OCI-LY3 (cell line): ENCODE measurements around the gene TANC1.

Source experiments
- H2AFZ ChIP-seq: fragments of 200-600, 300-600 bp; shearing (Covaris generic); 2 replicates; pipeline ENCODE4 v1.6.0; 2014; ENCODE audit warnings: antibody characterized with exemption, low read depth, low read length
- H3K27ac ChIP-seq: fragments of 200-600, 300-600 bp; sonication (generic); 2 replicates; pipeline ENCODE4 v1.5.1; 2014; ENCODE audit warnings: mild to moderate bottlenecking, low read length, moderate library complexity, mixed read lengths
- H3K27me3 ChIP-seq: fragments of 200-600, 300-600 bp; sonication (generic); 2 replicates; pipeline ENCODE4 v1.6.1; 2014; ENCODE audit warnings: low read depth, low read length, mixed read lengths
- H3K36me3 ChIP-seq: fragments of 200-600, 300-600 bp; sonication (generic); replicated peaks from 2 replicates; pipeline ENCODE3; 2014; ENCODE audit warnings: low read depth, low read length, mixed read lengths
- H3K4me1 ChIP-seq: fragments of 300-600, 200-600 bp; sonication (generic); 2 replicates; pipeline ENCODE4 v1.6.1; 2014; ENCODE audit warnings: low read length, mixed read lengths
- H3K4me2 ChIP-seq: fragments of 200-600, 300-600 bp; sonication (generic); 2 replicates; pipeline ENCODE4 v1.6.1; 2014; ENCODE audit warnings: low read length, mixed read lengths
- H3K4me3 ChIP-seq: fragments of 300-600, 200-600 bp; sonication (generic); 2 replicates; pipeline ENCODE4 v1.5.1; 2014; ENCODE audit warnings: antibody characterized with exemption, mild to moderate bottlenecking, low read length, moderate library complexity
- H3K79me2 ChIP-seq: fragments of 300-600, 200-600 bp; shearing (Covaris generic); 2 replicates; pipeline ENCODE4 v1.6.1; 2014; ENCODE audit warnings: mild to moderate bottlenecking, low read length, mixed read lengths
- H3K9ac ChIP-seq: fragments of 300-600, 200-600 bp; shearing (Covaris generic); 2 replicates; pipeline ENCODE4 v1.6.0; 2014; ENCODE audit warnings: mild to moderate bottlenecking, low read length, moderate library complexity
- H3K9me3 ChIP-seq: fragments of 200-600, 300-600 bp; shearing (Covaris generic); 2 replicates; pipeline ENCODE4 v1.6.1; 2014; ENCODE audit warnings: low read length, mixed read lengths; ENCODE audit not compliant: insufficient read depth
- H4K20me1 ChIP-seq: fragments of 200-600, 300-600 bp; sonication (generic); 2 replicates; pipeline ENCODE4 v1.6.1; 2016; ENCODE audit warnings: low read length, mixed read lengths; ENCODE audit not compliant: insufficient read depth
- EZH2phosphoT487 ChIP-seq: fragments of 200-600 bp; shearing (Covaris generic); IDR thresholded peaks from 2 replicates; pipeline ENCODE4 v1.6.1; 2018; ENCODE audit warnings: antibody characterized with exemption, mixed run types, low read depth
- TF ChIP-seq, protein P1 (sequence below): fragments of 200-600, 300-600 bp; sonication (generic); IDR thresholded peaks from 2 replicates; pipeline ENCODE4 v1.5.1; 2014; ENCODE audit warnings: antibody characterized with exemption, low read length, low read depth

Gene TANC1

DNA sequence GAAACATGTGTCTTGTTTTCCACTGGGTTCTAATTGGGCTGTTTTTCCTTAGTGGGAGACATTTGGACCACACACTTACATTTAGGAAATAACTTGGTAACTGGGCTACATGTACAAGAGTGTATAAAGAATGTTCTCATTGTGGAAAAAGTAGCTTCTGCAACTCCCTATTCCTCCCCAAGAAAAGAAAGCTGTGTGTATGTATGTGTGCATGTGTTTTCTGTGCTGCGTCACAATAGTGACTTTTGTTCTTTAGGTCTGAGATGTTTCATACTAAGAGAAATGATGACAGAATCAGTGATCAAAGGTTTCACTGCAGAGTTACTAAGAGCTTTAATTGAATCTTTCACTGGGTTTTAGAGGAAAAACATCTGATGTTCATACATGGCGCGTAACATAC is 82.7 kb downstream of the TANC1 start:
- Histone ChIP-seq H3K4me2 (no peak overlapping the region), H2AFZ (no peak overlapping the region), H3K9ac (no peak overlapping the region), H3K4me3 (no peak overlapping the region), H3K9me3 (no peaks in the 10 kb centered on the region), H3K27ac (no peak overlapping the region), H4K20me1 (no peaks in the 10 kb centered on the region), H3K36me3 (no peaks in the 10 kb centered on the region), H3K27me3 (no peaks in the 10 kb centered on the region), H3K4me1 (no peaks in the 10 kb centered on the region), H3K79me2 (no peaks in the 10 kb centered on the region)
- TF ChIP-seq EZH2phosphoT487, result no peak
- TF ChIP-seq, protein P1, sequence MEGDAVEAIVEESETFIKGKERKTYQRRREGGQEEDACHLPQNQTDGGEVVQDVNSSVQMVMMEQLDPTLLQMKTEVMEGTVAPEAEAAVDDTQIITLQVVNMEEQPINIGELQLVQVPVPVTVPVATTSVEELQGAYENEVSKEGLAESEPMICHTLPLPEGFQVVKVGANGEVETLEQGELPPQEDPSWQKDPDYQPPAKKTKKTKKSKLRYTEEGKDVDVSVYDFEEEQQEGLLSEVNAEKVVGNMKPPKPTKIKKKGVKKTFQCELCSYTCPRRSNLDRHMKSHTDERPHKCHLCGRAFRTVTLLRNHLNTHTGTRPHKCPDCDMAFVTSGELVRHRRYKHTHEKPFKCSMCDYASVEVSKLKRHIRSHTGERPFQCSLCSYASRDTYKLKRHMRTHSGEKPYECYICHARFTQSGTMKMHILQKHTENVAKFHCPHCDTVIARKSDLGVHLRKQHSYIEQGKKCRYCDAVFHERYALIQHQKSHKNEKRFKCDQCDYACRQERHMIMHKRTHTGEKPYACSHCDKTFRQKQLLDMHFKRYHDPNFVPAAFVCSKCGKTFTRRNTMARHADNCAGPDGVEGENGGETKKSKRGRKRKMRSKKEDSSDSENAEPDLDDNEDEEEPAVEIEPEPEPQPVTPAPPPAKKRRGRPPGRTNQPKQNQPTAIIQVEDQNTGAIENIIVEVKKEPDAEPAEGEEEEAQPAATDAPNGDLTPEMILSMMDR, result no peak

DNA sequence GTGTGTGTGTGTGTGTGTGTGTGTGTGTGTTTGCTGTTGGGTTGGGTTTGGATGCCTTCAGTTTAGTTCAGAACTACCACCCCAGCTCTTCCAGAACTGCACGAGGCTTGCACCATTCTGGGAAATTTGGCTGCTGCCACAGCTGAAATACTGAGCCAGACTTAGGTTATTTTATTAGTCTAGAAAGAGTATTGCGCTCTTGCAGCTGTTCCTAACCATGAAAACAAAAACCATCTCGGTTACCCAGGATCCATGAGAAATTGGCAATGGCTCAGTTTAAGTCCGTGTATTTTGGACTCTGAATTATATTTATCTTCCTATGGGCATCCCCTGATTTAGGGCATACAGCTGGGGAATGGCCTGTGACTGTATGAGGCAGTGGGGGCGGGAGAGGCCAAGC is 83.2 kb downstream of the TANC1 start:
- no peaks in the 10 kb centered on the region for H3K79me2 ChIP-seq
- no peak overlapping the region for H2AFZ ChIP-seq
- H3K4me1 ChIP-seq, result no peaks in the 10 kb centered on the region
- no peak overlapping the region for H3K9ac ChIP-seq
- no peaks in the 10 kb centered on the region for H4K20me1 ChIP-seq
- H3K36me3 ChIP-seq, result no peaks in the 10 kb centered on the region
- H3K27ac ChIP-seq, result no peak overlapping the region
- no peak overlapping the region for H3K4me2 ChIP-seq
- no peaks in the 10 kb centered on the region for H3K9me3 ChIP-seq
- no peaks in the 10 kb centered on the region for H3K27me3 ChIP-seq
- no peak overlapping the region for H3K4me3 ChIP-seq
- TF ChIP-seq, protein P1, result no peak
- no peak for TF ChIP-seq EZH2phosphoT487

DNA sequence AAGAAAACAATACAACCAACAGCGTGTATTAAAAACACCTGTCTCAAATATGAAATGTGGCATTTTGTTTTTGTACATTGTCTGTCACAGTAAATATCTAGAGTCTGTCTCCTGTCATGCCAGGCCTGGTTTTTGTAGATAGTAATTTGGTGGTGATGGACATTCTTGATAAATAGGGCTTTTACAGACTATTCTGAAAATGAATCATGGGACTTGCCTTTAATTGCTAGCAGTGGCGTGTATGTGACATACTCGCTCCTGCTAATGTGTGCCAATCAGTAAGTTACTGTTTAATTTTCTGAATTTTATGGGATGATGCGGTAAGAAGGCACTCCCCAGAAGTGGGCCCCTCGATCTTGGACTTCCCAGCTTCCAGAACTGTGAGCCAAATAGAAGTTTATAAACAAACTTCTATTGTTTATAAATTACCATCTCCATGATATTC is 83.7 kb downstream of the TANC1 start:
- Histone ChIP-seq H3K9ac (no peak overlapping the region), H3K4me3 (no peak overlapping the region), H3K79me2 (no peaks in the 10 kb centered on the region), H3K36me3 (no peaks in the 10 kb centered on the region), H3K4me2 (no peak overlapping the region), H3K27ac (no peak overlapping the region), H3K9me3 (no peaks in the 10 kb centered on the region), H4K20me1 (no peaks in the 10 kb centered on the region), H3K4me1 (no peaks in the 10 kb centered on the region), H3K27me3 (no peaks in the 10 kb centered on the region), H2AFZ (no peak overlapping the region)
- TF ChIP-seq, protein P1, result no peak
- TF ChIP-seq EZH2phosphoT487, result no peak

DNA sequence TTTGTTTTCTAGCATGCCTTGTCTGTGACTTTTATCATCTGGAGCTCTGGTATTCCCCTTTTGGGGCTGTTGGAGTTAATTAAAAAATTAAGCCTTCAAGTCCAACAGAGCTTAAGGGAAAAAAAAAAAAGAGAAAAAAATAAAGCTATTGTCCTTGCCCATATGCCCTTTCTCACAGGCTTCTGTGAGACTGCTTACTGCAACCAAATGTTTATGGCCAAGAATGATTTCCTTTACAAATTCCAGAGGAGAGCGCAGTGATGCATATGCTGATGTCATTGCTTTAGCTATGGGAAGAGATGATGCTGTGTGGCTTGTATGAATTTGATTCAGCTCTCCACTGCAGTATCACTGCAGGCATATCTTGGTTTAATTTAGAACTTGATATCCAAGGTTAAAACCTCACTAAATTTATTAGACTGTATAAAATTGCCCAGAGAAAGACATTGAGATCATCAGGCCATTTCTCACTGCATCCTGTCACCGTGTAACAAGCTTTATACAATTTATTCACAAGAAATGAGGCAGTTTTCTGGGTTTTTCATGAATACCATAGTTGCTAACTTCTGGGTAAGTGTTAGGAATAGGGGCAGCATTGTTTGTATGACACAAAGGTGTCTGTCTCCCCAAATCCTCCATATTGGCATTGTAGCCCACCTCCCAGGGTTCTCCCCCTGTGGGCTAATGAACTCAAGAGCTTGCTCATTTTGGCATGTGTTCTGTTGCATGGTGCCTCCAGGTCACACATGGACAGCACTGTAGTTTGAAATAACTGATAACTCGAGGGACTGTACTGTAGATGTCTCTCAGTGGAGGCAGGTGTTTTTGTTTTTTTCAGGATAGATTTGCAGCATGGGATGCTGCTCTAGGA is 85.0 kb downstream of the TANC1 start:
- no peak for TF ChIP-seq EZH2phosphoT487
- TF ChIP-seq, protein P1, result no peak
- Histone ChIP-seq H3K4me3 (no peak overlapping the region), H3K9ac (no peak overlapping the region), H3K27ac (no peak overlapping the region), H3K4me2 (no peak overlapping the region), H3K36me3 (no peaks in the 10 kb centered on the region), H3K79me2 (no peaks in the 10 kb centered on the region), H2AFZ (no peak overlapping the region), H3K4me1 (no peaks in the 10 kb centered on the region), H3K9me3 (no peaks in the 10 kb centered on the region), H3K27me3 (no peaks in the 10 kb centered on the region), H4K20me1 (no peaks in the 10 kb centered on the region)
